Activated naive CD8-positive, alpha-beta T cell treated with anti-CD3 and anti-CD28 coated beads for 36 hours (primary cell): ENCODE results near the gene MCM3. TPM values are rescaled to one million over a fixed set of nuclear protein-coding genes. Genes with fewer than 3 reads are reported as not detected.

Experiments
- DNase-seq: peaks from one replicate; pipeline ENCODE4 v3.0.0; 2021
- H3K27ac Mint-ChIP-seq: one replicate; pipeline ENCODE4 v1.8.0; 2022; ENCODE audit warnings: mild to moderate bottlenecking, moderate library complexity, mixed read lengths
- H3K27me3 Mint-ChIP-seq: one replicate; pipeline ENCODE4 v1.8.0; 2022; ENCODE audit warnings: mild to moderate bottlenecking, mixed read lengths
- H3K36me3 Mint-ChIP-seq: one replicate; pipeline ENCODE4 v1.8.0; 2021; ENCODE audit warnings: mild to moderate bottlenecking, mixed read lengths
- H3K4me1 Mint-ChIP-seq: one replicate; pipeline ENCODE4 v1.8.0; 2021; ENCODE audit warnings: mixed read lengths
- H3K4me3 Mint-ChIP-seq: one replicate; pipeline ENCODE4 v1.8.0; 2022; ENCODE audit warnings: mild to moderate bottlenecking, moderate library complexity, mixed read lengths
- H3K9me3 Mint-ChIP-seq: one replicate; pipeline ENCODE4 v1.8.0; 2022; ENCODE audit warnings: mixed read lengths
- total RNA-seq, 2 experiments: library from RNA; stranded (reverse); gene quantifications; one replicate each; pipeline ENCODE4 v1.2.3, GENCODE V29; 2021

The MCM3 gene
- total RNA-seq, 2 experiments from 2014 or later, result 326 to 335 TPM

GRCh38 chr6:52285177-52286068 is 881 bp upstream of the MCM3 start:
- Mint-ChIP-seq H3K36me3 (peaks cover 35% of the 10 kb centered on the region), H3K27ac (no peak overlapping the region), H3K27me3 (no peaks in the 10 kb centered on the region), H3K4me1 (peaks cover 47% of the 10 kb centered on the region), H3K9me3 (no peaks in the 10 kb centered on the region), H3K4me3 (no peak overlapping the region)
- DNase-seq, result no peak

GRCh38 chr6:52284131-52284459 is 447 bp downstream of the MCM3 start:
- H3K4me3 Mint-ChIP-seq, result no peak overlapping the region
- peaks cover 44% of the 10 kb centered on the region for H3K36me3 Mint-ChIP-seq
- no peaks in the 10 kb centered on the region for H3K9me3 Mint-ChIP-seq
- peak; percentile 62 for DNase-seq
- H3K27ac Mint-ChIP-seq, result no peak overlapping the region
- H3K4me1 Mint-ChIP-seq, result peaks cover 55% of the 10 kb centered on the region
- no peaks in the 10 kb centered on the region for H3K27me3 Mint-ChIP-seq

- Mint-ChIP-seq H3K36me3 (peaks cover 50% of the 10 kb centered on the region), H3K9me3 (no peaks in the 10 kb centered on the region), H3K27me3 (no peaks in the 10 kb centered on the region), H3K27ac (peak overlapping the region; percentile 21), H3K4me3 (no peak overlapping the region), H3K4me1 (peaks cover 54% of the 10 kb centered on the region)
- no peak for DNase-seq
Observed at GRCh38 chr6:52283111-52283510, 1.4 kb downstream of the MCM3 start.

GRCh38 chr6:52276130-52276529 is 8.4 kb downstream of the MCM3 start:
- Mint-ChIP-seq H3K4me1 (peaks cover 29% of the 10 kb centered on the region), H3K27me3 (no peaks in the 10 kb centered on the region)

GRCh38 chr6:52271852-52272460 is 12.6 kb downstream of the MCM3 start:
- peak overlapping the region; percentile 52 for H3K27ac Mint-ChIP-seq
- H3K9me3 Mint-ChIP-seq, result no peaks in the 10 kb centered on the region
- DNase-seq, result no peak
- H3K36me3 Mint-ChIP-seq, result peaks cover 63% of the 10 kb centered on the region
- H3K27me3 Mint-ChIP-seq, result no peaks in the 10 kb centered on the region
- peaks cover 10% of the 10 kb centered on the region for H3K4me1 Mint-ChIP-seq
- no peak overlapping the region for H3K4me3 Mint-ChIP-seq

More at GRCh38 chr6:52276130-52276529, 8.4 kb downstream of the MCM3 start:
- no peak for DNase-seq
- no peaks in the 10 kb centered on the region for H3K9me3 Mint-ChIP-seq
- no peak overlapping the region for H3K27ac Mint-ChIP-seq
- peaks cover 56% of the 10 kb centered on the region for H3K36me3 Mint-ChIP-seq
- no peak overlapping the region for H3K4me3 Mint-ChIP-seq

GRCh38 chr6:52263709-52264540 is 20.6 kb downstream of the MCM3 start:
- H3K4me1 Mint-ChIP-seq, result peaks cover 19% of the 10 kb centered on the region
- DNase-seq, result peak; percentile 67
- peaks cover 56% of the 10 kb centered on the region for H3K36me3 Mint-ChIP-seq
- H3K9me3 Mint-ChIP-seq, result no peaks in the 10 kb centered on the region
- no peak overlapping the region for H3K27ac Mint-ChIP-seq
- no peaks in the 10 kb centered on the region for H3K27me3 Mint-ChIP-seq
- H3K4me3 Mint-ChIP-seq, result no peak overlapping the region

GRCh38 chr6:52262620-52263344 is 21.8 kb downstream of the MCM3 start:
- H3K9me3 Mint-ChIP-seq, result no peaks in the 10 kb centered on the region
- H3K27me3 Mint-ChIP-seq, result no peaks in the 10 kb centered on the region
- H3K4me1 Mint-ChIP-seq, result peaks cover 21% of the 10 kb centered on the region
- peaks cover 44% of the 10 kb centered on the region for H3K36me3 Mint-ChIP-seq
- H3K27ac Mint-ChIP-seq, result peak overlapping the region; percentile 60
- DNase-seq, result no peak
- no peak overlapping the region for H3K4me3 Mint-ChIP-seq

GRCh38 chr6:52261229-52261628 is 23.3 kb downstream of the MCM3 start:
- H3K27ac Mint-ChIP-seq, result peak overlapping the region; percentile 16
- peaks cover 21% of the 10 kb centered on the region for H3K4me1 Mint-ChIP-seq
- peaks cover 33% of the 10 kb centered on the region for H3K36me3 Mint-ChIP-seq
- no peak overlapping the region for H3K4me3 Mint-ChIP-seq
- no peaks in the 10 kb centered on the region for H3K9me3 Mint-ChIP-seq
- H3K27me3 Mint-ChIP-seq, result no peaks in the 10 kb centered on the region
- DNase-seq, result no peak

- Mint-ChIP-seq H3K27ac (no peak overlapping the region), H3K4me1 (peaks cover 24% of the 10 kb centered on the region), H3K36me3 (peaks cover 33% of the 10 kb centered on the region), H3K9me3 (no peaks in the 10 kb centered on the region), H3K4me3 (no peak overlapping the region), H3K27me3 (no peaks in the 10 kb centered on the region)
- DNase-seq, result no peak
Observed at GRCh38 chr6:52260634-52261033, 23.9 kb downstream of the MCM3 start.

GRCh38 chr6:52255434-52255833 is 29.1 kb downstream of the MCM3 start:
- Mint-ChIP-seq H3K4me3 (no peak overlapping the region), H3K4me1 (peaks cover 42% of the 10 kb centered on the region), H3K27ac (no peak overlapping the region), H3K36me3 (peaks cover 3% of the 10 kb centered on the region), H3K27me3 (peaks cover 36% of the 10 kb centered on the region), H3K9me3 (no peaks in the 10 kb centered on the region)
- DNase-seq, result no peak

- no peaks in the 10 kb centered on the region for H3K36me3 Mint-ChIP-seq
- peaks cover 44% of the 10 kb centered on the region for H3K4me1 Mint-ChIP-seq
- no peaks in the 10 kb centered on the region for H3K9me3 Mint-ChIP-seq
- H3K27ac Mint-ChIP-seq, result no peak overlapping the region
- H3K27me3 Mint-ChIP-seq, result peaks cover 39% of the 10 kb centered on the region
- peak overlapping the region; percentile 44 for H3K4me3 Mint-ChIP-seq
- DNase-seq, result no peak
Observed at GRCh38 chr6:52254731-52255378, 29.7 kb downstream of the MCM3 start.

- Mint-ChIP-seq H3K36me3 (peaks cover 1% of the 10 kb centered on the region), H3K27me3 (peaks cover 50% of the 10 kb centered on the region), H3K4me1 (peaks cover 42% of the 10 kb centered on the region), H3K27ac (no peak overlapping the region), H3K4me3 (no peak overlapping the region), H3K9me3 (no peaks in the 10 kb centered on the region)
- DNase-seq, result peak; percentile 44
Observed at GRCh38 chr6:52253494-52253893, 31.0 kb downstream of the MCM3 start.

GRCh38 chr6:52251113-52251512 is 33.4 kb downstream of the MCM3 start:
- peaks cover 59% of the 10 kb centered on the region for H3K27me3 Mint-ChIP-seq
- peaks cover 42% of the 10 kb centered on the region for H3K4me1 Mint-ChIP-seq
- DNase-seq, result no peak
- H3K27ac Mint-ChIP-seq, result peak overlapping the region; percentile 37
- H3K36me3 Mint-ChIP-seq, result peaks cover 2% of the 10 kb centered on the region
- no peaks in the 10 kb centered on the region for H3K9me3 Mint-ChIP-seq
- H3K4me3 Mint-ChIP-seq, result no peak overlapping the region

- Mint-ChIP-seq H3K27me3 (peaks cover 48% of the 10 kb centered on the region), H3K4me3 (no peak overlapping the region), H3K27ac (no peak overlapping the region), H3K4me1 (peaks cover 25% of the 10 kb centered on the region), H3K36me3 (peaks cover 2% of the 10 kb centered on the region), H3K9me3 (no peaks in the 10 kb centered on the region)
- no peak for DNase-seq
Observed at GRCh38 chr6:52249078-52249477, 35.5 kb downstream of the MCM3 start.
